CD14-positive monocyte (primary cell): ENCODE measurements around the gene ZSCAN2. TPM values are rescaled to one million over a fixed set of nuclear protein-coding genes. Genes with fewer than 3 reads are reported as not detected.
A peak's percentile ranks its signal among the peaks of the same experiment; 100 is the strongest.
"Not testable (repeated sequence)": the region's sequence is repeated elsewhere in the genome, so short reads cannot be mapped to it uniquely, and the experiment has no call there.

Experiments used
- DNase-seq, 3 donors: peaks; one replicate each; pipeline ENCODE4 v3.0.0-alpha.2; 2011 to 2022
- H2AFZ ChIP-seq: 2 replicates; pipeline ENCODE4 v1.6.0; 2012; ENCODE audit warnings: mild to moderate bottlenecking, low read depth, low read length, inconsistent platforms; ENCODE audit not compliant: insufficient read depth, poor library complexity, severe bottlenecking
- H3K27ac ChIP-seq, 2 donors: 1 replicate in 1 of 2; 2 replicates in 1 of 2; pipeline ENCODE4 v1.5.1; 2012 to 2013; ENCODE audit warnings: low read length in 2 of 2, control low read depth in 1 of 2, inconsistent platforms in 1 of 2, low read depth in 1 of 2, mild to moderate bottlenecking in 1 of 2
- H3K27me3 ChIP-seq, 2 donors: one replicate each; pipeline versions ENCODE4 v1.6.0 to v1.6.1; 2011 to 2013; ENCODE audit warnings: low read length in 2 of 2; ENCODE audit not compliant: control insufficient read depth in 2 of 2, insufficient read depth in 2 of 2
- H3K36me3 ChIP-seq, 2 donors: replicated peaks in 1 of 2; 1 replicate in 1 of 2; 2 replicates in 1 of 2; pipeline versions ENCODE4 v1.5.1 to v1.6.1; 2012 to 2013; ENCODE audit warnings: low read length in 2 of 2, control low read depth in 1 of 2, inconsistent platforms in 1 of 2, mild to moderate bottlenecking in 1 of 2; ENCODE audit not compliant: insufficient read depth in 2 of 2, control insufficient read depth in 1 of 2
- H3K4me1 ChIP-seq, 2 donors: 1 replicate in 1 of 2; 2 replicates in 1 of 2; pipeline versions ENCODE4 v1.5.1 to v1.6.1; 2012 to 2013; ENCODE audit warnings: low read length in 2 of 2, control low read depth in 1 of 2, inconsistent platforms in 1 of 2, mild to moderate bottlenecking in 1 of 2, moderate library complexity in 1 of 2; ENCODE audit not compliant: insufficient read depth in 2 of 2, control insufficient read depth in 1 of 2
- H3K4me2 ChIP-seq: replicated peaks from 2 replicates; pipeline ENCODE3; 2012; ENCODE audit warnings: low read length, moderate library complexity, mild to moderate bottlenecking; ENCODE audit not compliant: poor library complexity, severe bottlenecking; ENCODE audit errors: extremely low read depth
- H3K4me3 ChIP-seq, 3 experiments: fragments of 200-600 bp in 1 of 3; sonication (generic) in 1 of 3; replicated peaks in 1 of 3; 1 replicate in 2 of 3; 2 replicates in 1 of 3; pipeline ENCODE4 v1.5.1; 2011 to 2013; ENCODE audit warnings: low read length in 3 of 3, mild to moderate bottlenecking in 3 of 3, control low read depth in 2 of 3, low read depth in 2 of 3, inconsistent platforms in 1 of 3, moderate library complexity in 1 of 3
- H3K79me2 ChIP-seq: 2 replicates; pipeline ENCODE4 v1.6.0; 2012; ENCODE audit warnings: mild to moderate bottlenecking, control low read depth, inconsistent platforms, low read length, moderate library complexity; ENCODE audit not compliant: insufficient read depth
- H3K9ac ChIP-seq: 2 replicates; pipeline ENCODE4 v1.6.0; 2017; ENCODE audit warnings: low read length, mild to moderate bottlenecking; ENCODE audit not compliant: insufficient read depth, poor library complexity, severe bottlenecking
- H3K9me3 ChIP-seq, 2 donors: replicated peaks in 1 of 2; 1 replicate in 1 of 2; 2 replicates in 1 of 2; pipeline versions ENCODE4 v1.5.1 to v1.6.1; 2012 to 2013; ENCODE audit warnings: low read length in 2 of 2, control low read depth in 1 of 2; ENCODE audit not compliant: control insufficient read depth in 1 of 2, insufficient read depth in 1 of 2
- H4K20me1 ChIP-seq: 2 replicates; pipeline ENCODE4 v1.6.0; 2012; ENCODE audit warnings: mild to moderate bottlenecking, low read length, control low read depth, moderate library complexity; ENCODE audit not compliant: insufficient read depth
- H3K27ac Mint-ChIP-seq, 7 donors: one replicate each; pipeline ENCODE4 v1.8.0; 2020; ENCODE audit warnings: mild to moderate bottlenecking in 7 of 7, mixed read lengths in 7 of 7, moderate library complexity in 6 of 7, inconsistent platforms in 2 of 7
- H3K27me3 Mint-ChIP-seq, 3 donors: one replicate each; pipeline ENCODE4 v1.8.0; 2021 to 2022; ENCODE audit warnings: low read depth in 3 of 3, mild to moderate bottlenecking in 3 of 3, mixed read lengths in 3 of 3, moderate library complexity in 3 of 3, inconsistent platforms in 1 of 3
- H3K36me3 Mint-ChIP-seq, 2 donors: one replicate each; pipeline ENCODE4 v1.8.0; 2020; ENCODE audit warnings: mixed read lengths in 2 of 2, inconsistent platforms in 1 of 2, mild to moderate bottlenecking in 1 of 2
- H3K4me1 Mint-ChIP-seq: one replicate; pipeline ENCODE4 v1.8.0; 2020; ENCODE audit warnings: mild to moderate bottlenecking, mixed read lengths
- H3K4me3 Mint-ChIP-seq, 2 donors: one replicate each; pipeline ENCODE4 v1.8.0; 2020; ENCODE audit warnings: mild to moderate bottlenecking in 2 of 2, mixed read lengths in 2 of 2, moderate library complexity in 1 of 2
- H3K9me3 Mint-ChIP-seq, 7 donors: one replicate each; pipeline ENCODE4 v1.8.0; 2020 to 2022; ENCODE audit warnings: mixed read lengths in 7 of 7, mild to moderate bottlenecking in 6 of 7, moderate library complexity in 6 of 7, inconsistent platforms in 2 of 7
- WGBS: methylation state at CpG from one replicate; pipeline ENCODE4 v1.1.5; 2013; ENCODE audit warnings: missing lambda C conversion rate; ENCODE audit not compliant: insufficient coverage; 5-methylcytosine and 5-hydroxymethylcytosine counted together
- intact Hi-C, 2 donors: fragments of 100-400 bp; cut with micrococcal nuclease; formaldehyde crosslinking; loops; one replicate each; pipeline versions ENCODE4 v1.15.0 to v1.15.1; 2023
- polyA plus RNA-seq, 3 donors: library from polyadenylated mRNA; depleted of rRNA in 1 of 3; unstranded in 2 of 3; stranded (reverse) in 1 of 3; fragments of 300-500 nt in 2 of 3; fragments of >200 nt in 1 of 3; fragmentation: Illumina TruSeq in 2 of 3; gene quantifications; 1 replicate in 2 of 3; 2 replicates in 1 of 3; pipeline ENCODE4 v1.2.3, GENCODE V29; 2012 to 2021
- TF ChIP-seq, protein P1 (sequence below): fragments of 200-600 bp; IDR thresholded peaks from one replicate; pipeline ENCODE4 v1.8.0; 2022; ENCODE audit warnings: antibody characterized with exemption, mild to moderate bottlenecking

Gene ZSCAN2
- polyA plus RNA-seq, 3 donors = 1.7 to 6.1 (median 3.4) TPM

DNA sequence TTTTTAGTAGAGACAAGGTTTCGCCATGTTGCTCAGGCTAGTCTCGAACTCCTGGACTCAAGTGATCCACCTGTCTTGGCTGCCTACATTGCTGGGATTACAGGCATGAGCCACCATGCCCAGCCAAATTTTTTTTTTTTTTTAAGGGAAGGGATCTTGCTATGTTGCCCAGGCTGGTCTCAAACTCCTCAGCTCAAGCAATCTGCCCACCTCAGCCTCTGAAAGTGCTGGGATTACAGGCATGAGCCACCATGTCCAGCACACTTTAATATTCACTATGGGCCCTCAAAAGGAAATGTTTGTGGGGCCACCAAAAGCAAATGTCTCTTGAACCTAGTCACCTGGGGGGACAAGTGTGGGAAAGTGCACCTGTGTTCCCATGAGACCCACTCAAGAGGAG is 41.8 kb downstream of the ZSCAN2 start:
- H3K27me3 ChIP-seq, H4K20me1 ChIP-seq, H3K4me2 ChIP-seq, H3K27me3 Mint-ChIP-seq, DNase-seq, H3K9ac ChIP-seq, H3K4me1 ChIP-seq, H3K4me1 Mint-ChIP-seq, H3K27ac ChIP-seq, H2AFZ ChIP-seq, H3K4me3 Mint-ChIP-seq, intact Hi-C loops, H3K9me3 Mint-ChIP-seq, H3K4me3 ChIP-seq, H3K79me2 ChIP-seq, H3K9me3 ChIP-seq: not testable (repeated sequence)
- Mint-ChIP-seq H3K27ac (peak overlapping the region in 2 of 7 donors; percentile 25 to 60), H3K36me3 (peaks cover 67 to 96% of the 10 kb centered on the region in 2 donors)
- WGBS = 0% methylated on average over 1 of the region's 2 CpGs
- H3K36me3 ChIP-seq = peaks cover 86 to 99% of the 10 kb centered on the region in 2 donors

DNA sequence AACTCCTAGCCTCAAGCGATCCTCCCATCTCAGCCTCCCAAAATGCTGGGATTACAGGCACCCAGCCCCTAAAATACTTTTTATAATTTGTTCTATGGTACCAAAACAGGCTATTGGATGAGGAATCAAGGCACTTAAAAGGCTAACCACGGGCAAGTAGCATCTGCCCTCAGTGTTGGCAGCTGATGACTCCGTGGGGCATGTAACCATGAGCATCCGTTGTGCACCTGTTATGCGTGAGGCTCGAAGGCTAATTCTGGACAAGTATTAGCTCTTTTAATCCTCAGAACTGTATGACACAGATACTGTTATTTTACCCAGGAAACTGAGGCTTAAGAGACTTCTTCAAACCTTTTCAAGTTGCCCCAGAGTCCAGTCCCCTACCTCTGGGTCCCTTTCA is 43.0 kb downstream of the ZSCAN2 start:
- Histone ChIP-seq H3K79me2 (peaks cover 5% of the 10 kb centered on the region), H3K4me2 (no peak overlapping the region), H3K27ac (no peak overlapping the region), H2AFZ (no peak overlapping the region), H3K4me1 (peaks cover 7% of the 10 kb centered on the region in 2 donors), H3K36me3 (peaks cover 89 to 99% of the 10 kb centered on the region in 2 donors), H3K9me3 (no peaks in the 10 kb centered on the region), H3K9ac (no peak overlapping the region), H3K4me3 (no peak overlapping the region), H3K27me3 (no peaks in the 10 kb centered on the region), H4K20me1 (no peaks in the 10 kb centered on the region)
- Mint-ChIP-seq H3K9me3 (no peaks in the 10 kb centered on the region), H3K36me3 (peaks cover 74 to 96% of the 10 kb centered on the region in 2 donors), H3K4me3 (no peak overlapping the region), H3K27me3 (peaks cover 0 to 2% (median 0%) of the 10 kb centered on the region in 3 donors), H3K4me1 (peaks cover 7% of the 10 kb centered on the region), H3K27ac (no peak overlapping the region)
- TF ChIP-seq, protein P1, sequence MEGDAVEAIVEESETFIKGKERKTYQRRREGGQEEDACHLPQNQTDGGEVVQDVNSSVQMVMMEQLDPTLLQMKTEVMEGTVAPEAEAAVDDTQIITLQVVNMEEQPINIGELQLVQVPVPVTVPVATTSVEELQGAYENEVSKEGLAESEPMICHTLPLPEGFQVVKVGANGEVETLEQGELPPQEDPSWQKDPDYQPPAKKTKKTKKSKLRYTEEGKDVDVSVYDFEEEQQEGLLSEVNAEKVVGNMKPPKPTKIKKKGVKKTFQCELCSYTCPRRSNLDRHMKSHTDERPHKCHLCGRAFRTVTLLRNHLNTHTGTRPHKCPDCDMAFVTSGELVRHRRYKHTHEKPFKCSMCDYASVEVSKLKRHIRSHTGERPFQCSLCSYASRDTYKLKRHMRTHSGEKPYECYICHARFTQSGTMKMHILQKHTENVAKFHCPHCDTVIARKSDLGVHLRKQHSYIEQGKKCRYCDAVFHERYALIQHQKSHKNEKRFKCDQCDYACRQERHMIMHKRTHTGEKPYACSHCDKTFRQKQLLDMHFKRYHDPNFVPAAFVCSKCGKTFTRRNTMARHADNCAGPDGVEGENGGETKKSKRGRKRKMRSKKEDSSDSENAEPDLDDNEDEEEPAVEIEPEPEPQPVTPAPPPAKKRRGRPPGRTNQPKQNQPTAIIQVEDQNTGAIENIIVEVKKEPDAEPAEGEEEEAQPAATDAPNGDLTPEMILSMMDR = no peak
- intact Hi-C loops = no loop called here
- DNase-seq = no peak
- WGBS = 97% methylated on average over 5 of the region's 6 CpGs
